Neural cell (in vitro differentiated cells): ENCODE measurements around the gene SPIB.

ENCODE experiments used
- CTCF ChIP-seq: fragments of 450-650 bp; IDR thresholded peaks from 2 replicates; pipeline ENCODE4 v1.5.1; 2014; ENCODE audit warnings: antibody characterized with exemption, mild to moderate bottlenecking, moderate library complexity; ENCODE audit not compliant: poor library complexity, severe bottlenecking
- SMC3 ChIP-seq: fragments of 450-650 bp; conservative IDR thresholded peaks from 2 replicates; pipeline ENCODE4 v1.6.1; 2014; ENCODE audit warnings: antibody characterized with exemption, mild to moderate bottlenecking, moderate library complexity; ENCODE audit not compliant: poor library complexity
- TF ChIP-seq, protein P1 (sequence below): IDR thresholded peaks from 2 replicates; pipeline ENCODE4 v1.6.1; 2012; ENCODE audit warnings: borderline replicate concordance

- TF ChIP-seq SMC3: no peak
- no peak for TF ChIP-seq CTCF
- TF ChIP-seq, protein P1, sequence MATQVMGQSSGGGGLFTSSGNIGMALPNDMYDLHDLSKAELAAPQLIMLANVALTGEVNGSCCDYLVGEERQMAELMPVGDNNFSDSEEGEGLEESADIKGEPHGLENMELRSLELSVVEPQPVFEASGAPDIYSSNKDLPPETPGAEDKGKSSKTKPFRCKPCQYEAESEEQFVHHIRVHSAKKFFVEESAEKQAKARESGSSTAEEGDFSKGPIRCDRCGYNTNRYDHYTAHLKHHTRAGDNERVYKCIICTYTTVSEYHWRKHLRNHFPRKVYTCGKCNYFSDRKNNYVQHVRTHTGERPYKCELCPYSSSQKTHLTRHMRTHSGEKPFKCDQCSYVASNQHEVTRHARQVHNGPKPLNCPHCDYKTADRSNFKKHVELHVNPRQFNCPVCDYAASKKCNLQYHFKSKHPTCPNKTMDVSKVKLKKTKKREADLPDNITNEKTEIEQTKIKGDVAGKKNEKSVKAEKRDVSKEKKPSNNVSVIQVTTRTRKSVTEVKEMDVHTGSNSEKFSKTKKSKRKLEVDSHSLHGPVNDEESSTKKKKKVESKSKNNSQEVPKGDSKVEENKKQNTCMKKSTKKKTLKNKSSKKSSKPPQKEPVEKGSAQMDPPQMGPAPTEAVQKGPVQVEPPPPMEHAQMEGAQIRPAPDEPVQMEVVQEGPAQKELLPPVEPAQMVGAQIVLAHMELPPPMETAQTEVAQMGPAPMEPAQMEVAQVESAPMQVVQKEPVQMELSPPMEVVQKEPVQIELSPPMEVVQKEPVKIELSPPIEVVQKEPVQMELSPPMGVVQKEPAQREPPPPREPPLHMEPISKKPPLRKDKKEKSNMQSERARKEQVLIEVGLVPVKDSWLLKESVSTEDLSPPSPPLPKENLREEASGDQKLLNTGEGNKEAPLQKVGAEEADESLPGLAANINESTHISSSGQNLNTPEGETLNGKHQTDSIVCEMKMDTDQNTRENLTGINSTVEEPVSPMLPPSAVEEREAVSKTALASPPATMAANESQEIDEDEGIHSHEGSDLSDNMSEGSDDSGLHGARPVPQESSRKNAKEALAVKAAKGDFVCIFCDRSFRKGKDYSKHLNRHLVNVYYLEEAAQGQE: no peak
These were observed 35.5 kb upstream of the SPIB start for GRCh38 chr19:50383001-50383851.
